Measurements from ENCODE around the gene ARHGAP32.

The ARHGAP32 gene

DNA sequence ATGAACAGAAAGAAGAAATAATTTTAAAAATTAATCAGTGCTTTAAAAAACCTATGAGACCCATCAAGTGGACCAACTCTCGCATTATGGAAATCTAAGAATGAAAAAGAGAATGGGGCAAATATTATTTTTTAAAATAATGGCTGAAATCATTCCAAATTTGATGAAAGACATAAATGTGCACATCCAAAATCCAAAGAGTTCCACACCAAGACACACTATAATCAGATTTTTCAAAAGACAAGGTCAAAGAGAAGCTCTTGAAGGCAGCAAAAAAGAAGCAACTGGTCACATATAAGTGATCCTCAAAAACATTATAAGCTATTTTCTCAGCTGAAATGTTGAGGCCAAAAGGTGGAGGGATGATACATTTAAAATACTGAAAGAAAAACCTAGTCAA lies 85.3 kb downstream of the ARHGAP32 start:
- DNase-seq = no peak

- DNase-seq = no peak
Measured at GRCh38 chr11:129102756-129103155, 89.4 kb downstream of the ARHGAP32 start.

- no peak for DNase-seq
Measured at GRCh38 chr11:129102225-129102624, 89.9 kb downstream of the ARHGAP32 start.

GRCh38 chr11:129093283-129093682 lies 98.8 kb downstream of the ARHGAP32 start:
- DNase-seq = no peak

- DNase-seq = no peak
Measured at GRCh38 chr11:129090056-129090455, 102.1 kb downstream of the ARHGAP32 start.

DNA sequence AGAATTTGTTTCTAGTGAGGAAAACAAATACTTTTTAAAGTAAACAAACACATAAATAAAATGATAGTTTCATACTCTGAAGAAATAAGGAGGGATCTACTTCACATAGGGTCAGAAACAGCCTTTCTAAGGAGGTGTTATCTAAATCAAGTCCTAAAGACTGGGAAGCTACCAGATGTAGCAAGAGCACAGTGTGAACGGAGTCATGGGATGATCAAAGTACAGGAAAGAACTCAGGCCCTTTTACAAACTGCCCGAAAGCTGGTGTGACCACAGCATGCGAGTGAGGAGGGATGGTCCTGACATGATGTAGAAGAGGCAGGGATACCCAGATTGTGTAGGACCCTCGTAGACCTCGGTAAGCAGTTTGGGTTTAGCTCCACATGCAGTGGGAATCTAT lies 102.8 kb downstream of the ARHGAP32 start:
- DNase-seq = no peak

GRCh38 chr11:129086976-129087375 lies 105.1 kb downstream of the ARHGAP32 start:
- DNase-seq = no peak

- no peak for DNase-seq
Measured at GRCh38 chr11:129077191-129077590, 114.9 kb downstream of the ARHGAP32 start.

GRCh38 chr11:129075757-129076156 lies 116.4 kb downstream of the ARHGAP32 start:
- DNase-seq = no peak

- DNase-seq = no peak
Measured at GRCh38 chr11:129067454-129067853, 124.7 kb downstream of the ARHGAP32 start.

- no peak for DNase-seq
Measured at GRCh38 chr11:129066229-129066628, 125.9 kb downstream of the ARHGAP32 start.

DNA sequence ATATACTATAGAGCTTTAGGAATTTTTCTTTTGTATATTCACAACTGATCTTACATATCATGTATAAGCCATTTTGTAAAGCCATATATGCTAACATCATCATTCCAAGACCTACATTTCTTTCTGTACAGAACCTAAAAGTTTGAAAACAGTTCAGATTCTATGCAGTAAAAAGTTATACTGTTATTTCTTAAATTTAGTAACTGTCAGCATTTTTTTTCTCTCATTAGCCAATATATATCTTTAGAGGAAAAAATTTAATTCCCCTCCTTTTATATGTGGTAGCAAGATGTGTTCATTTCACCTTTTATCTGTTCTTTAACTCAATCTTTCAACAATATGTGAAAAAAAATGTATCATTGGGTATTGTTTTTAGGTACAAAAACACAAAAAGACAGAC lies 129.0 kb downstream of the ARHGAP32 start:
- no peak for DNase-seq

GRCh38 chr11:129061492-129062230 lies 130.5 kb downstream of the ARHGAP32 start:
- no peak for DNase-seq

GRCh38 chr11:129056916-129057315 lies 135.2 kb downstream of the ARHGAP32 start:
- DNase-seq = no peak

DNA sequence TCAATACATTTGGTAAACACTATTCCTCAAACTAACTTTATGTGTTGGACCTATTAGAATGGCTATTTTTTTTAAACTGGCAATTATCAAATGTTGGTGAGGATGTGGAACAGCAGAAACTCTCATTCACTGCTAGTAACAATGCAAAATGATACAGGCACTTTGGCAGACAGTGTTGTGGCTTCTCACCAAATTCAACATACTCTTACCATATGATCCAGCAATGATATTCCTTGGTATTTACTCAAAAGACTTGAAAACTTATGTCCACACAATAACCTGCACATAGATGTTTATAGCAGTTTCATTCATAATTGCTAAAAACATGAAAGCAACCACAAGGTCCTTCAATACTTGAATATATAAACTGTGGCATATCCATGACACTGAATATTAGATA lies 136.9 kb downstream of the ARHGAP32 start:
- no peak for DNase-seq

DNA sequence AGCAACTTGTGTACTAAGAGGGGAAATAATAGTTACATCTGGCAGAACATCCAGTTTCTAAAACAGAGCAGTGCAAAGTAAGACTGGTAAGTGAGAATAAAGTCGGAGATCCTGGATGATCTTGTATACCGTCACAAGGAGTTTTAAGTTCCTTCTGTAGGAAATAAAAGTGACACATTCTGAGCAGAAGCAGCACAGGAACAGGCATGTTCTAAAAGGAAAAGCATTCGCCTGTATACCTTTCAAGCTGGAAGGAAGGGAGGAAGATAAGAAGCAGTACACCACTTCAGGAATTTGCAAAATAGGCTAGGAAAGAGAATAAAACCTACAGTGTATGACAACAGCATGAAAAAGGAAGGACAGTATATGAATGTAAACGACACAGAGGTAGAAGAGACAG lies 143.2 kb downstream of the ARHGAP32 start:
- DNase-seq = no peak

GRCh38 chr11:129045150-129045549 lies 147.0 kb downstream of the ARHGAP32 start:
- no peak for DNase-seq

DNA sequence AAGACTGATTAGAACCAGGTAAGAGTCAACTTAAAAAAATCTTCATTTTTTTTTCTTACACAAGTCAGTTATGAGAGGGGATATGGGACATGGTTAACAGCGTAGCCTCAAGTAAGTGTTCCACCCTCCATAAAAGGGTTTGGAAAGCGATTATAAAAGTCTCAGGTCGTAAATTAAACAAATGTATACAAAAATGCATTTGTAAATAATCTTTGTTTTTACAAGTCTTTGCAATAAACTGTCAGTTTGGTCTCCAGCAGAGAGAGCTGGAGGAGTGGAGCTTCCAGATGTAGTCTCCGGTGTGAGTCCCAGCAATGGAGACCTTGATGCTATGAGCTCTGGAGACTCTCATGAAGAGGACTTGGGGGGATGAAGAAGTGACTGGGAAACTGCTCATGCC lies 149.6 kb downstream of the ARHGAP32 start:
- DNase-seq = no peak

- DNase-seq = no peak
Measured at GRCh38 chr11:129041611-129042018, 150.5 kb downstream of the ARHGAP32 start.

GRCh38 chr11:129040934-129041333 lies 151.2 kb downstream of the ARHGAP32 start:
- no peak for DNase-seq

DNA sequence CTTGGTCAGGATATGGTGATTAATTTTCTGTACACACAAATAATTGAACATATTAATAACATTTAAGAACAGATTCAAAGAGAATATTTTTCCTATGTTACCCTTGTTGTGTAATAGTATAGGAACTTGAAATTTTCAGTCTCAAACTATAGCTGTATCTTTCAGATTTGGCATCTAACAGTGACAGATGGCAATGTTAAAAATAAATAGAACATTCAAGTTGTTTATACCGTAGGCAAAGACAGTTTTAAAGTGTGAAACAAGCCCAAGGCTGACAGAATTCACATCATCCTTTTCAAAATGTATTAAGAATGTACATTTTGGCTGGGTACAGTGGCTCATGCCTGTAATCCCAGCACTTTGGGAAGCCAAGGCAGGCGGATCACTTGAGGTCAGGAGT lies 156.9 kb downstream of the ARHGAP32 start:
- no peak for DNase-seq

GRCh38 chr11:129034001-129034400 lies 158.1 kb downstream of the ARHGAP32 start:
- no peak for DNase-seq

DNA sequence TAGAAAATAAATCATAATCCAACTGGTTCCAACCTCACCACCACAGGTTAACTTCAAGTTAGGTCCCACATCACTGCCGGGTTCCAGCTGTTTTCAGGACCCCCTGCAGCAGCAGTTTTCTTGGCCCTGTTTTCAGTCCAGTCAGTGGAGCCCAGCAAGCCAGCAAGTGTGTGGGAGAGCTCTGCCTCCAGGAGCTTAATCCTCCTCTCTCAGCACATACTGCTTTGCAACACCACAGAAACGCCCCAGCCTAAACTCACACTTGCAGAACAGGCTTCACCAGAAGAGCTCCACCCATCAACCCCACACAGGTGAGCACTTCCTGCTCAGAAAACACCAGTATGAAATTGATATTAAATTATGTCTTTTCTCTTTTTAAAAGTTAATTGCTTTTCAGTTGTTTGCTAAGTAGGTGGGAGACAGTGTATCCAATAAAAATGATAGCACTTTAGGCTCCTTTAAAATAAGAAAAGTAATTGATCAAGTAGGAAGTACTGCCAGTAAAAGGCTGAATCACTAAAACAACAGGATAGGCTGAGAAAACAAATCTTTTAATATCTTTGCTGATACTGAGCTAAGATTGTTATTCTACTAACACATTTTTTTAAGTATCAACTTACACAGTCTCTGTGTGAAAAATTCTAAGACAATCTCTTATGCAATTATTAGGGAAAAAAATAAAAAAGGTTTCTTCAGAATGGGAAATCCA lies 168.0 kb downstream of the ARHGAP32 start:
- no peak for DNase-seq

GRCh38 chr11:129021295-129021694 lies 170.8 kb downstream of the ARHGAP32 start:
- no peak for DNase-seq

DNA sequence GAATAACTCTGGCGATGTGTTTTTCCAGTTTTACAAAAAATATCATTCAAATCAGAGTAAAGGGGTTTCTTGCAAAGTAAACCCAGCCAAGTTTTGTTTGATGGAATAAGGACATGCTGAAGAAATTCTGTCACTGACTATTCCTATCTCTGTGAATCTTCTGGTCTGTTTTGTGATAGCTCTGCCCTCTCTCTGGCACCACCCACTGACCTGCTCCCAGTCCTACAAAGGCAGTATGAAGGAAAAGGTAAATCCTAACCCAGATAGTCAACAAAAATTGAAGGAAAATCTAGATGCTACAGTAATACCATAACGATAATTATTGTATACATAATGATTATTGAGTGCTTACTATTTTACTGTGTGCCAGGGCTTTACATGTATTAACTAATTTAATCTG lies 173.1 kb downstream of the ARHGAP32 start:
- no peak for DNase-seq
